PFSK-1 (cell line): ENCODE measurements around the gene BPIFB2.

ENCODE experiments used
- FOXP2 ChIP-seq: optimal IDR thresholded peaks from 2 replicates; pipeline ENCODE3; 2011; ENCODE audit warnings: borderline replicate concordance, control low read depth, inconsistent platforms; ENCODE audit not compliant: insufficient read depth; ENCODE audit errors: extremely low read length, extremely low read depth
- POLR2AphosphoS5 ChIP-seq: IDR thresholded peaks from 2 replicates; pipeline ENCODE4 v1.6.1; 2012; ENCODE audit warnings: low read depth, mild to moderate bottlenecking, control low read depth, low read length, moderate library complexity
- REST ChIP-seq, 2 experiments: IDR thresholded peaks; 2 replicates each; pipeline versions ENCODE4 v1.6.1 to v1.8.0; 2011 to 2012; ENCODE audit warnings: low read depth in 2 of 2, low read length in 2 of 2, control low read depth in 1 of 2, inconsistent platforms in 1 of 2, mild to moderate bottlenecking in 1 of 2, moderate library complexity in 1 of 2; ENCODE audit not compliant: insufficient read depth in 1 of 2
- SIN3A ChIP-seq: IDR thresholded peaks from 2 replicates; pipeline ENCODE4 v1.6.1; 2012; ENCODE audit warnings: mild to moderate bottlenecking, low read length, moderate library complexity, borderline replicate concordance; ENCODE audit not compliant: insufficient read depth
- TAF1 ChIP-seq: IDR thresholded peaks from 2 replicates; pipeline ENCODE4 v1.6.1; 2012; ENCODE audit warnings: low read length, control low read depth, borderline replicate concordance; ENCODE audit not compliant: insufficient read depth

Gene BPIFB2

GRCh38 chr20:33025318-33025876 lies 17.9 kb downstream of the BPIFB2 start:
- TF ChIP-seq REST (IDR thresholded peaks at IDR 0.05; ENCODE audit: insufficient read depth in 1 of 2, low read depth in 2 of 2, low read length in 2 of 2) (no peak), SIN3A (no peak), POLR2AphosphoS5 (no peak), TAF1 (no peak)

GRCh38 chr20:33026072-33026778 lies 18.7 kb downstream of the BPIFB2 start:
- TF ChIP-seq POLR2AphosphoS5 (no peak), SIN3A (no peak)

GRCh38 chr20:33026779-33027759 lies 19.6 kb downstream of the BPIFB2 start:
- TF ChIP-seq SIN3A = no peak
- TF ChIP-seq POLR2AphosphoS5 = no peak
- TF ChIP-seq FOXP2 = no peak
- TF ChIP-seq REST (IDR thresholded peaks at IDR 0.05; ENCODE audit: insufficient read depth in 1 of 2, low read depth in 2 of 2, low read length in 2 of 2) = no peak
- TF ChIP-seq TAF1 = no peak

- TF ChIP-seq SIN3A (no peak), REST (IDR thresholded peaks at IDR 0.05; ENCODE audit: insufficient read depth in 1 of 2, low read depth in 2 of 2, low read length in 2 of 2) (no peak), POLR2AphosphoS5 (no peak), FOXP2 (no peak), TAF1 (no peak)
Observed at GRCh38 chr20:33027769-33028751, 20.6 kb downstream of the BPIFB2 start.

GRCh38 chr20:33028875-33029274 lies 21.4 kb downstream of the BPIFB2 start:
- TF ChIP-seq SIN3A = no peak

- no peak for TF ChIP-seq POLR2AphosphoS5
- no peak for TF ChIP-seq FOXP2
- no peak for TF ChIP-seq SIN3A
- no peak for TF ChIP-seq TAF1
- TF ChIP-seq REST (IDR thresholded peaks at IDR 0.05; ENCODE audit: insufficient read depth in 1 of 2, low read depth in 2 of 2, low read length in 2 of 2) = no peak
Observed at GRCh38 chr20:33030076-33030475, 22.6 kb downstream of the BPIFB2 start.
